Measurements from ENCODE around the gene ABHD17A. TPM values are rescaled to one million over a fixed set of nuclear protein-coding genes. Genes with fewer than 3 reads are reported as not detected.

Gene ABHD17A
- total RNA-seq, 1 donor from 2014 or later = 60.4 TPM

DNA sequence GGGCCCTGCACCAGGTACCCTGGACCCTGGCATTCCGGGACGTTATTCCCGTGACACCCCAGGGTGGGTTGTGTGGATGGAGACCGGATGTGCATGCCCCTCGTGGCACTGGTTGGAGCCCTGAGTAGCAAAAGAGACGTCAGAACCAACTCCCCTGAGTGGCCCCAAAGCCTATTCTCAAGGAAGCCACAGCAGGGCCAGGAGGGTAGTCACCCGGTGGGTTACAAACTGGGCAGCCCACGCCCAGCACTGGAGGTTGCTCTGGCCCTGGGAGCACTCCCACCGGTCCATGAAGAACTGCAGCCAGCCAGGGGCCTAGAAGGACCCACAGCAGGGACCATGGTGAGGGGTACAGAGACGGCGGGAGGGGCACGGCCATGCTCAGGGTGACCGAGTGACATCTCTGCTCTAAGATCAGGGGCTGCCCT, 29.5 kb downstream of the ABHD17A start:
- no peak for DNase-seq (ENCODE audit: extremely low spot score, unreplicated experiment)
- Mint-ChIP-seq H3K36me3 (no peaks in the 10 kb centered on the region), H3K4me3 (peak overlapping the region; percentile 74), H3K27me3 (no peaks in the 10 kb centered on the region), H3K27ac (peak overlapping the region; percentile 73), H3K9me3 (no peaks in the 10 kb centered on the region), H3K4me1 (ENCODE audit: unreplicated experiment) (peaks cover 11% of the 10 kb centered on the region)
- no peak for TF ChIP-seq CTCF (conservative IDR thresholded peaks at IDR 0.05)

DNA sequence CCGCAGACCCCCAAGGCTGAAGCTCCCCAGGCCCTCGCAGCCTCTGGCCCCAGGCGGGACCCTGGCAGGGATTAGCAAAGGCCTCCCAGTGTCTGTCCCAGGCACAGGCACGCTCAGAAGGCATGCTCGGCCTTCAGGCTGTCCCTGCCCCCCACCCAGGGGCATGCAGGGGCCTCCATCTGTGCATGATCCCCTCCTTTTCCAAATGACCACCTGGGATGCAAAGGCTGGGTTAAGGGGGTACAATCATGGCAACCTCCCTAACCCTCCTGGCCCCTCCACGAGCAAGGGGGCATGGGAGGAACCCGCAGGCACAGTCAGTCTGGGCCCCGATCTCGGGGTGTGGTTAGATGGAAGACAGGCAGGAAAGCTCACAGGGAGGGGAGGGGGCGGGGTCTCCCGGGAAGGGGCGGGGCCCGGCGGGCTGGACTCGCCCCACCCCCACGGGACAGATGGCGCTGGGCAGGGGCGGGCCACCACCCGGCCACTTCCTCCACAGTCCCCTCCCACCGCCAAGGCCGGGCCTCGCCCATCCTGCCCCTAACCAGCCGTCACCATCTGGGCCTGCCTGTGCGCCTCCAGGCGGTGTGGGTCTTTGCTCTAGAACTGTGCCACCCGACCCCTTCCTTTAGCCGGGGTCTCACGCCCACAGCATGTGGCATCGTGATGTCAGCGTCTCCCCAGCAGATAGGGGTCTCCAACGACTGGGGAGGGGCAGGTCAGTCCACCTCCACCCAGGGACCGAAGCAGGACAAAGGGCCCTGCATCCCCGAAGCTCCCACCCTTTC, 30.1 kb downstream of the ABHD17A start:
- TF ChIP-seq CTCF (conservative IDR thresholded peaks at IDR 0.05) = no peak
- Mint-ChIP-seq H3K27me3 (no peaks in the 10 kb centered on the region), H3K36me3 (no peaks in the 10 kb centered on the region), H3K9me3 (no peaks in the 10 kb centered on the region), H3K27ac (peak overlapping the region; percentile 68), H3K4me1 (ENCODE audit: unreplicated experiment) (peaks cover 11% of the 10 kb centered on the region), H3K4me3 (peak overlapping the region; percentile 36)
- no peak for DNase-seq (ENCODE audit: extremely low spot score, unreplicated experiment)

DNA sequence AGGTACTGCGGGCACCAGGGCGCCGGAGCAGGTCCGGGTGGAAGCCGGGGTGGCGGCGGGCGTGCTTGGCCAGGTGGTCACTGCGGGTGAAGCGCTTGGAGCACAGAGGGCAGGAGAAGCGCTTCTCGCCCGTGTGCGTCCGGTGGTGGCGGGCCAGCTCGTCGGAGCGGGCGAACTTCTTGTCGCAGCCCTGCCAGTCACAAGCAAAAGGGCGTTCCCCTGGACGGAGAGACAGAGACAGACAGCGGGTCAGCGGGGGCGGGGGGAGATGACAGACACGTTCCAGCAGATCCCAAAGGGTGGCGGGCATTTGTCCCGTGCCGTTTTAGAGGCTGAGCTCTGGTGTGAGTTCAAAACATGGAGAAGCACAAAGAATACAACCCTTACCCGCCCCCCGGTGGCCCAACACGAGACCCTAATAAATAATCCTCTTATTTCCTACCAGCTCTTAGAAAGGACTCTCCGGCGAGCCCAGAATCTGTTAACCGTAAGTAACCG, 30.7 kb downstream of the ABHD17A start:
- no peak for TF ChIP-seq CTCF (conservative IDR thresholded peaks at IDR 0.05)
- no peaks in the 10 kb centered on the region for H3K27me3 Mint-ChIP-seq
- H3K27ac Mint-ChIP-seq = peak overlapping the region; percentile 36
- H3K4me3 Mint-ChIP-seq = peak overlapping the region; percentile 36
- peaks cover 11% of the 10 kb centered on the region for H3K4me1 Mint-ChIP-seq (ENCODE audit: unreplicated experiment)
- DNase-seq (ENCODE audit: extremely low spot score, unreplicated experiment) = no peak
- no peaks in the 10 kb centered on the region for H3K9me3 Mint-ChIP-seq
- no peaks in the 10 kb centered on the region for H3K36me3 Mint-ChIP-seq

DNA sequence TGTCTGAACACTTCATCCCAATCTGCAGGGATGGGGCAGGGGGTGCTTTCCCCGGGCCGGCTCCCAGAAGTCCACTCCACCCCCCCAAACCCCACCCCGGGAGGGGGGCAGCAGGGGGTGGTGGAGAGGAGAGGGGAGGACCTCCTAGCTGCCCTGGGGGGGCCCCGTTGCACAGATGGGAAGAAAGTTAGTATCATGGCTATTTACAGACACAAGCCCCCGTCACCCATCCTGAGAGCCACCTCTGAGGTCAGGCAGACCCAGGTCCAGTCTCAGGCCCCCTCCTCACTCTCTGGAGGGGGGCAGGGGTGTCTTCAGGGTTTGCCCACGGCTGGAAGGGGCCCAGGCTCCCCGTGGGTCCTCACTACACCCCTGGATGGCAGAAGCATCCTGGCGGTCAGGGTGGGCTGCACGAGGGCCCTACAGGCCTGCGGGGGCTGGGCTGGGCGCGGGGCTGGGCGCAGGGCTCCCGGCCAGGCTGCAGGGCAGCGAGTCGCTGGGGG, 31.2 kb downstream of the ABHD17A start:
- DNase-seq (ENCODE audit: extremely low spot score, unreplicated experiment) = no peak
- peaks cover 7% of the 10 kb centered on the region for H3K4me1 Mint-ChIP-seq (ENCODE audit: unreplicated experiment)
- no peaks in the 10 kb centered on the region for H3K9me3 Mint-ChIP-seq
- no peak for TF ChIP-seq CTCF (conservative IDR thresholded peaks at IDR 0.05)
- H3K27me3 Mint-ChIP-seq = no peaks in the 10 kb centered on the region
- H3K4me3 Mint-ChIP-seq = no peak overlapping the region
- no peaks in the 10 kb centered on the region for H3K36me3 Mint-ChIP-seq
- H3K27ac Mint-ChIP-seq = no peak overlapping the region

GRCh38 chr19:1853295-1854038, 31.8 kb downstream of the ABHD17A start:
- H3K4me3 Mint-ChIP-seq = peak overlapping the region; percentile 79
- peak overlapping the region; percentile 91 for H3K27ac Mint-ChIP-seq
- TF ChIP-seq CTCF (conservative IDR thresholded peaks at IDR 0.05) = peak; percentile 88
- no peaks in the 10 kb centered on the region for H3K36me3 Mint-ChIP-seq
- H3K9me3 Mint-ChIP-seq = no peaks in the 10 kb centered on the region
- peaks cover 6% of the 10 kb centered on the region for H3K4me1 Mint-ChIP-seq (ENCODE audit: unreplicated experiment)
- peak; percentile 87 for DNase-seq (ENCODE audit: extremely low spot score, unreplicated experiment)
- no peaks in the 10 kb centered on the region for H3K27me3 Mint-ChIP-seq

Data from type B pancreatic cell (in vitro differentiated cells).